ENCODE data around the gene TMEM63B.

The TMEM63B gene

DNA sequence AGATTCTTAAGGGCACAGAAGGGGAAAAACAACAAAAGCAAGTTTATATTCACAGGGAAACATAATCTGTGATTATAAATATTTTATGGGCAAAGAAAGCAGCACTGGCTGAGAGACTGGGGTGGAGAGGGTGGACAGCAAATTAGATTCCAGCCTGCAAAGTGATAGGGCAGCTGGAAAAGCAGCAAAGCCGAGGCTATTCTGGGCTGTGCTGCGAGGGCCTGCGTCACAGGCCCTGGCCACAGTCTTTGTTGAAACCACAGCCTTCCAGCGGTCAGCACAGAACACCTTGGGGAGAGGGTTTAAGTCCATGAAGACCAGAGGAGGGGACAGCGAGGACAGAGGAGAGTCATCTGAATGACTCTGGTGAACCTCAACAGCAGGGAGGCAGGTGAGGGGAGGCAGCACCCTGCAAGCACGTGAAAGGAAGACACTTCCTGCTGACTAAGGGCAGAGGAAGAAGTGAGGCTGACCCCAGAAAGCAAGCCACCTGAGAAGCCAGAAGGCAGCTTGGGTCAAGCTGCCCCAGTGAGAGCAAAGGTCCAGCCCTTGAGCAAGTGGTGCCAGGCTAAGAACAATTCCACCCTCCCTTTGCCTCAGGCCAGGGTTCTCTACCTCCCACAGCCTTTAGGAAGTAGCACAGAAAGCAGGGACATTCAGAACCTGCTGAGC is 17.2 kb upstream of the TMEM63B start:
- TF ChIP-seq TAF1 (IDR thresholded peaks at IDR 0.05; ENCODE audit: borderline replicate concordance, low read depth, low read length) (no peak), POLR2AphosphoS5 (IDR thresholded peaks at IDR 0.05; ENCODE audit: low read depth, low read length) (no peak), POLR2A (IDR thresholded peaks at IDR 0.05; ENCODE audit: low read depth, low read length) (no peak)
- DNase-seq (ENCODE audit: insufficient read length) (no peak), FAIRE-seq (no peak)

DNA sequence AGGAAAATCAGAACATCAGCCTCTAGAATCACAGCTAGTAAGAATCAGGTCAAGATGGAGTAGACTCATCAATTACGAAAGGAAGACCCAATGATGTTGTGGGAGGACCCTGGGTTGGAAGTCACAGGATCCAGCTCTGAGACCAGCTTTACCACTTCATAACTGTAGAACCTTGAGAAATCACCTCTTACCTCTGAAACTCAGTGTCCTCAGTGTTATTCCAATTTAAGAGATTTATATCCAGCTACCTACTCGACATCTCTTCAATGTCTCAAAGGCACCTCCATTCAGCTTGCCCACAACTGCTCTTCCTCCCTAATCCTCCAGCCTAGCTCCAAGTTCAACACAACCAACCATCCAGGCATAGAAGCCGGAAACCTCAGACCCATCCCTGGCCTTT is 16.4 kb upstream of the TMEM63B start:
- DNase-seq (ENCODE audit: insufficient read length) (no peak), FAIRE-seq (no peak)

DNA sequence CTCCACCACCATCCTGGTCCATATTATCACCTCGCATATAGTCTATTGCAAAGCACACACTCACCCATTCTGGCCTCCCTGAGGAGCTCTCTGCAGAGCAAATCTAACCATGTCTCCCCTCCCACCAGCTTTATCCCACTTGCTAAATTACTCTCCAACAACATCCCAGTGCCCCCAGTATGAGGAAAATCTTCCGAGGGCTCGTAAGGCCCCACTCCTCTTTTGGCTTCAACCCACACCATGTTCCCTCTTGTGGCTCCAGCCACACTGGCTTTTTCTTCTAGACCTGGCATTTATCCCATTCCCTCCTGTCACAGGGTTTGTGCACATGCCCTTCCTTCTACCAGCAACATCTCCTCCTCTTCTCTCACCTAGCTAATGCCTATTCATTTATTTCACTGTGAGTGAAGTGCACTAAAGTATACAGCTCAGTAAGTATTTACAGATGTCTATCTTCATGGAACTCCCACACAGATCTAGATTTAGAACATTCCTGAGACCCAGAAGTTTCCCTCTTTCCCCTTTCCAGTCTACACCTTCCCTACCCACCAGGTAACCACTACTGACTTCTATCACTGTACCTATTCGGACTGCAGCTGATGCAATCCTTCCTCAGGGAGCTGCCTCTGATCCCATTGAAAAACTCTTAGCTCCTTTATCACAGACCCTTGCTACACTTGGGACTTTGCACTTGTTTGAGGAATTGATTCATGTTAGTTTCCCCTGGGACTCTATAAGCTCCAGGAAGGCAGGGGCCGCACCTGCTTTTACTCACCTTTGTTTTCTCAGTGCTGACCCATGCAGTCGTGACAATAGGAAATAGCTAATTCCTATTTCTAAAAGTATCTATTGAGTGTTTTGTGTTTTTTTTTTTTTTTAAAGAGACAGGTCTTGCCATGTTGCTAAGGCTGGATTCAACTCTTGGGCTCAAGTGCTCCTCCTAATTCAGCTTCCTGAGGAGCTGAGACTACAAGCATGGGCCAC is 15.6 kb upstream of the TMEM63B start:
- TF ChIP-seq POLR2AphosphoS5 (IDR thresholded peaks at IDR 0.05; ENCODE audit: low read depth, low read length) (no peak), POLR2A (IDR thresholded peaks at IDR 0.05; ENCODE audit: low read depth, low read length) (no peak), TAF1 (IDR thresholded peaks at IDR 0.05; ENCODE audit: borderline replicate concordance, low read depth, low read length) (no peak)
- no peak for FAIRE-seq
- DNase-seq (ENCODE audit: insufficient read length): no peak

More for the DNA sequence above, 16.4 kb upstream of the TMEM63B start:
- TF ChIP-seq POLR2A (IDR thresholded peaks at IDR 0.05; ENCODE audit: low read depth, low read length): no peak
- TF ChIP-seq TAF1 (IDR thresholded peaks at IDR 0.05; ENCODE audit: borderline replicate concordance, low read depth, low read length): no peak
- TF ChIP-seq POLR2AphosphoS5 (IDR thresholded peaks at IDR 0.05; ENCODE audit: low read depth, low read length): no peak

DNA sequence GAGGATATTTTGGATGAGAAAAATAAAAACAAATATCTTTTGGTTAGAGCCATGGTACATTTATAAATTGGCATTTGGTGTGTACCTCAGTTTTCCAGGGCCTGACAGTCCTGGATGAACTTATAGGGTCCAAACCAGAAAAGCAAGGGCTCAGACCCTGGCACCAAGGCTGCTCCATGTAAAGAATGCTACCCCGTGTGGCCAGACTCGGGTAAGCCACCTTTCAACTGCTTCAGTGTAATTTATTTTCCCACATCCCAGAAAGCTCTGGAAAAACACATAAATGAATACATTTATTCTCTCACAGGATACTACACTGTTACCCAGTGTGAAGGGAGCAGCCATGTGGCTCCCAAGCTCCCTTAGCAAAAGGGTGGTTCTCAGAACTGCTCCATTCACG is 13.9 kb upstream of the TMEM63B start:
- TF ChIP-seq TAF1 (IDR thresholded peaks at IDR 0.05; ENCODE audit: borderline replicate concordance, low read depth, low read length) (no peak), POLR2A (IDR thresholded peaks at IDR 0.05; ENCODE audit: low read depth, low read length) (no peak), POLR2AphosphoS5 (IDR thresholded peaks at IDR 0.05; ENCODE audit: low read depth, low read length) (no peak)
- DNase-seq (ENCODE audit: insufficient read length) (no peak), FAIRE-seq (no peak)

DNA sequence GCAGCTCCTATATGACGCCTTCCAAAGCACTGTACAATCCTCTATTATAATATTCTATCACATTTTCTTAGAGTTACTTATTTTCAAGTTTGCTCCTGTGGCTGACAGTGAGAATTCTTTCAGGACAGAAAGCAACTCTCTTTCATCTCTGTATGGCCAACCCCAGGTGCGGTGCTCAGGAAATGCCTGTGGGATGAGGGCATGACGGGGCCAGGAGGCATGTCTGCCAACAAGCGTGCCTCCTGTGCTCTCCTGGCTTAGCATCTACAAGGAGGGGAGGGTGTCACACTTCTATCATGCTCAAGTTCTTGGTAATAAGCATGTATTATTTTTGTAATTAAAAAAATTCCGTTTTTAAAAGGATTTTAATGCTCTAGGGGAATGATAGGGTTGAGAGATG is 11.5 kb upstream of the TMEM63B start:
- DNase-seq (ENCODE audit: insufficient read length): no peak
- no peak for FAIRE-seq
- no peak for TF ChIP-seq POLR2A (IDR thresholded peaks at IDR 0.05; ENCODE audit: low read depth, low read length)
- TF ChIP-seq POLR2AphosphoS5 (IDR thresholded peaks at IDR 0.05; ENCODE audit: low read depth, low read length): no peak
- no peak for TF ChIP-seq TAF1 (IDR thresholded peaks at IDR 0.05; ENCODE audit: borderline replicate concordance, low read depth, low read length)

DNA sequence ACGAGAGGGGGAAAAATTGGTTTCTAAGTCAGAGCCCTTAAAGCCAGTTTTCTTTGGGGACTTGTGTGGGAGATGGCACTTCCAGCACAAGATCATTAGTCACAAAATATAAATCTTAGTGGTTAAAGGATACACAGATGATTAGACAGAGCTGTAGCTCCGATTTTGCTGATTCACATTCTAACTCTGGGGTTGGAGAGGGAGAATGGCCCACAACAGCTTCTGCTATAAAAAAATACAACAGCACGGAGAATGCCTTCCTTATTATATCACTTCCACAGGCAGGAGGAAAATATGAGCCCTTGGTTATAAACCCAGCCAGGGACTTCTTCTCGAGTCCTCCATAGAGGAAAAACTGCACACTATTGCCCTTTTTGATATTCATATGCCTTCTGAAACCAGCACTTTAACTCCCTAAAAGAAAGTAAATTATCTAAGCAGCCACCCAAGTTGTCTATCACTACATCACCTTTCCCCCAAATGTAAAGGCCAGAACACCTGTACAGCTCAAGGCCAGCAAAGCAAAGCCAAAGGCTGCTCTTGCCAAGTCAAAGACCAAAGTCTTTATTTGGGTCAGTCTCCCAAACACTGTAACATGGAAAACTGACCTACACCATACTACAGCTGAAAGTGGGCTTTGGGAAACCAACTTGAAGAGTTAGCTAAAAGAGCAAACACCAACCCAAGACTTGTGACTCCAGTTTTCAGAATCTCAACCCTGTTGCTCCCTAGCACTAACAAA is 10.5 kb upstream of the TMEM63B start:
- no peak for FAIRE-seq

DNA sequence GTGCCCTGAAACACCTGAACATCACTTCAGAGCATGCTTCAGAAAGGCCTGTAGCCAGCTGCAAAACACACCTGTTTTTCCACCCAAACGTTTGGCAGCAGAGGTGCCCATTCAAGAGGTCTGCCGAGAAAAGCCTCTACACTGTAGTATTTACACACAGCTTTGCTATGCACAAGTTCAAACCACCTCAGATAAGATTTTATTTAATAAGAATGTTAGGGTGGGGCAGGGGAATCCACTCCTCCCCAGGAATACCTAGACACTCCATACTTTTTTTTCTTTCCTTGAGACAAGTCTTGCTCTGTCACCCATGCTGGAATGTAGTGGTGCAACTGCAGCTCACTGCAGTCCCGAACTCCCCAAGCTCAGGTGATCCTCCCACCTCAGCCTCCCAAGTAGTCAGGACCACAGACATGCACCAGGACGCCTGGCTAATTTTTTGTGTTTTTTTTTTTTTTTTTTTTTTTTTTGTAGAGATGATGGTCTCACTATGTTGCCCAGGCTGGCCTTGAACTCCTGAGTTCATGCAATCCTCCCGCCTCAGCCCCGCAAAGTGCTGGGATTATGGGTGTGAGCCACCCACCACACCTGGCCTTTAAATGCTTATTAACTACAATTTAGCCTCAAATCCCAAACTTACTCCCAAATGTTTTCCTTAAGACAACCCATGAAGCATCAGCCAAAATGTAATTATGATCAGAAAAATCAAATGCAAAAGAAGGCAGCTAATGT is 9.8 kb upstream of the TMEM63B start:
- FAIRE-seq (no peak), DNase-seq (ENCODE audit: insufficient read length) (no peak)
- no peak for TF ChIP-seq POLR2A (IDR thresholded peaks at IDR 0.05; ENCODE audit: low read depth, low read length)
- TF ChIP-seq POLR2AphosphoS5 (IDR thresholded peaks at IDR 0.05; ENCODE audit: low read depth, low read length): no peak
- no peak for TF ChIP-seq TAF1 (IDR thresholded peaks at IDR 0.05; ENCODE audit: borderline replicate concordance, low read depth, low read length)

More for the DNA sequence above, 10.5 kb upstream of the TMEM63B start:
- no peak for TF ChIP-seq TAF1 (IDR thresholded peaks at IDR 0.05; ENCODE audit: borderline replicate concordance, low read depth, low read length)
- TF ChIP-seq POLR2A (IDR thresholded peaks at IDR 0.05; ENCODE audit: low read depth, low read length): no peak
- no peak for TF ChIP-seq POLR2AphosphoS5 (IDR thresholded peaks at IDR 0.05; ENCODE audit: low read depth, low read length)
- no peak for DNase-seq (ENCODE audit: insufficient read length)

DNA sequence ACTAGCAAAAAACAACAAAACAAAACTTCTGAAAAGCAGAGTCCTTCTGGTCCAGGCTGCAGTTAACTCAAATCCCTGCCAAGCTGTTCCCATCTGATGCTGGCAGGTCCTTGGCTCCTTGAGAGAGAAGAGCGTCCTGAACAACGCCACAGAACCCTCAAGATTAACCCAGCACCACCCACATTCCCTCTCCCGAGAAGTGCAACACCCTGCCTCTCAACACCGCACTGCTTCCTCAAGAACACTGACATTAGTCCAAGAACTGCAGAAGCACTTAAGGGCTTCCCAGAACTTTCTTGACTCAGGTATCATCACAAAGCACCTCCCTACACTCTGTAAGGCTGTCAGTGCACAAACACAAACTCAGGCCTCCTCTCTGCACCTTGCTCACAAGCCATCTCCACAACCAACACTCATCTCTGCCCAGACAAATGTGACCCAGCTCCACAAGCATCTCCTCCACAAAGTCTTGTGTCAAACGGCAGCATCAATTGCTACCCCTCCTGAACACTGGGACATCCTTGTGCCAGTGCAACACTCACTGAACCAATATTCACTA is 7.6 kb upstream of the TMEM63B start:
- no peak for FAIRE-seq
- DNase-seq (ENCODE audit: insufficient read length): no peak
- TF ChIP-seq POLR2A (IDR thresholded peaks at IDR 0.05; ENCODE audit: low read depth, low read length) (no peak), TAF1 (IDR thresholded peaks at IDR 0.05; ENCODE audit: borderline replicate concordance, low read depth, low read length) (no peak), POLR2AphosphoS5 (IDR thresholded peaks at IDR 0.05; ENCODE audit: low read depth, low read length) (no peak)

DNA sequence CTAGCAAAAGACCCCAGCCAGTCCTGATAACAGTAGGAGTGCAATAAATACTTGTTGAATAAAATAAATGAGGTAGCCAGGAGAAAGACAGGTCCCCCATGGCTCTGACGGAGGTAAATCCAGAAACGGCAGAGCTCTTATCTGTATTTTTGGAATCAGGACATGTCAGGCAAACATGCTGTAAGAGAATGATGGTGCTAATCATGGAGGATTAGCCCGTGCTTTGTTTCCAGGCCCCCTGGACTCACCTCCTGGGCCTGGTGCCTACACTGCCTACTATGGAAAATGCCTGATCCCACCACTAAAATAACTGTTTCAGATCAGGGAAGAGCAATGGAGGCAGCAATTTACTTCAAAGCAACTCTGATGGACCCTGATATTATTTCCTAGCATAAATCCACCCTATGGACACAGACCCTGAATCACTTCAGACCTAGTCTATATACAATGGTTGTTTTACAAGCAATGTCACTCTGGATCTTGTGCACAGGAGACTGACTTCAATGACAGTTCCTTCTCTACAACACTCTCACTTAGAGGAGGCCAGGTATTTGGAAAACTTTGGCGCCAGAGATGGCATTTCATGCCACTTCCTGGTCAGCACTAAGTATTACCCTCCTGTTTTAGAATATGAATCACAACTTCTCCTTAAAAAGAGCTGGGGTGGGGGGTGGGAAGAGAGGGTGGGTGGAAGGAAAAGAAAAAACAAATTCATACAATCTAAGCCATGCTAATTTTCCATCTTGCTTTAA is 6.5 kb upstream of the TMEM63B start:
- FAIRE-seq (no peak), DNase-seq (ENCODE audit: insufficient read length) (no peak)
- TF ChIP-seq POLR2AphosphoS5 (IDR thresholded peaks at IDR 0.05; ENCODE audit: low read depth, low read length) (no peak), TAF1 (IDR thresholded peaks at IDR 0.05; ENCODE audit: borderline replicate concordance, low read depth, low read length) (no peak), POLR2A (IDR thresholded peaks at IDR 0.05; ENCODE audit: low read depth, low read length) (no peak)

DNA sequence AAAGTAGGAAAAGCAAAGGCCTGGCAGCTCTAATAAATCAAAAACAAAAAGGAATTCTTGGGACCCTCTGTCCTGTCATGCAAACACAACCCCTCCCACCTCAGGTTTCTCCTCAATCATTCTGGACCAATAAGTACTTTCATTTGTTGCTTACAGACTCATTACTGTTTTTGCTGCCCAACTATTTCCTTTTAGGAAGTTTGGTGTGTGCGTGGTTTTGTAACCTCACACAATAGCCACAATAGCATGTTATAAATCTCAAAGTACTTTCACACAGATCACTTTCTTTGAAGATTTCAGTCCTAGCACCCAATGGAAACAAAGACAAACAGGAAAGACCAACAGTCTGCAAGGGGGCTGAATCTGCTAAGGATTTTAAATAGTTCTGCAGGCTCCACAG is 4.6 kb upstream of the TMEM63B start:
- no peak for DNase-seq (ENCODE audit: insufficient read length)
- TF ChIP-seq TAF1 (IDR thresholded peaks at IDR 0.05; ENCODE audit: borderline replicate concordance, low read depth, low read length) (no peak), POLR2A (IDR thresholded peaks at IDR 0.05; ENCODE audit: low read depth, low read length) (no peak), POLR2AphosphoS5 (IDR thresholded peaks at IDR 0.05; ENCODE audit: low read depth, low read length) (no peak)
- no peak for FAIRE-seq

Measured in GM12892 (cell line).